NCI-H1417 treated with DMSO at 0.1 percent for 48 hours (cell line): ENCODE results near the gene PLEKHD1.

Experiments
- DNase-seq: peaks from one replicate; lab custom pipeline; 2025; lab: John Stamatoyannopoulos, UW

PLEKHD1 gene

DNA sequence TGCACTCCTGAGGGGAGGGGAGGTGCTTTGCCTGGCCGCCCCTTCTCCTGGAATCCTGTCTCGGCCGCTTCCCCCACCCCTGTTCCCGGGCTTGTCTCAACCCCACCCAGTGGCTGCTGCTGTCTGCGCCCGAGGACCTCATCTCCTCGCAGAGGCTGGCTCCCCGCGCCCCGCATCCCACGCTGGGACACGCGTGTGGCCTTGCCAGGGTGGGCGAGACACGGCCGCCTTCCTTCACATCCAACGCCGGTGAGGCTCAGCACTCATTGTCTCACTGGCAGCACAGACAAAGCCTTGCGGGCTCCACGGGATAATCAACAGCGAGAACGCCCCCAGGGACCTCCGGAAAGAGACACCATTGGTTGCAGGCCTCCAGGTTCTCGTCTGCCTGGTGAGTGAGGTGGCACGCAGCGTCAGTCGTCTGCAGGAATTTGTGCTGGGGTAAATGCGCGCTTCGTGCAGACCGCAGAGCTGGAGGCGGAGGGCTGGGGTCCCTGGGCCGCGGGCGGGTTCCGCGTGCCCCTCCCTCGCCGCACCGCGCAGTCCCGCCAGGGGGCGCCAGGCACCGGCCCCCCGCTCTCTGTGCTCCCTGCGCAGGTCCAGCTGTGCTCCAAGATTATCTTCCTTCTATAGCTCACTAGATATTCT is 63.3 kb downstream of the PLEKHD1 start:
- DNase-seq = no peak

DNA sequence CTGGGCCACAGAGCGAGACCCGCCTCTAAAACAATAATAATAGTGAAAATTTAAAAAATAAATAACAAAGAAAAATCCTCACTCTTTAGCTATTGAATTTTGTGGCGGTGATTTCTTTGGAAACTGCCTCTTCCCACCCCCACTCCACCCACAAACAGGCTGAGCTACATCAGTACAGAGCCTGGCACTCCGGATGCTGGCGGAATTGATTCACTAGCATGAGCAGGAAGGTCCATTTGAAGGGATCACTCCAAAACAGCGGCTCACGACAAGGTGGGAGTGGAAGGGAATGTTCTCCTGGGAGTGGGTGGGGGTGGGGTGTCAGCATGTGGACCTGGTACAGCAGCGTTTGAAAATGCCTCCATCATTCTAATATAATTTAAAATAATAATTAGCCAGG is 64.0 kb downstream of the PLEKHD1 start:
- DNase-seq = no peak

DNA sequence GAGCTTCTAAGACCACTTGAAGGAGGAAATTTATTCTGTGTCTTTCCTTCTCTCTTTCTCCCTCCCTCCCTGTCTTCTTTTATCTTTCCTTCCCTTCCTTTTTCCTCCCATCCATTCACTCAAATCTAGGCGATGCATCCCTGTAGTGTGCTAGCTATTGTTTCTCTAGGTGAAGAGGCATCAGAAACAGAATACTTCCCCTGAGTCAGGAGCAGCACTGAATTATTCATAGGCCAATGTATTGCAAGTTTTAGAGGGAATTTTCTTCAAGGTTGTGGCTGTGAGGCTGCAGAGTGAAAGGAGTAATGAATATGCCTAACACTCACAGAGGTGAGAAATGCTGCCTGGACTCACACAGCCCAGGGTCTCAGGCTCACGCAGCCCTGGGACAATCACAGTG is 67.0 kb downstream of the PLEKHD1 start:
- no peak for DNase-seq

DNA sequence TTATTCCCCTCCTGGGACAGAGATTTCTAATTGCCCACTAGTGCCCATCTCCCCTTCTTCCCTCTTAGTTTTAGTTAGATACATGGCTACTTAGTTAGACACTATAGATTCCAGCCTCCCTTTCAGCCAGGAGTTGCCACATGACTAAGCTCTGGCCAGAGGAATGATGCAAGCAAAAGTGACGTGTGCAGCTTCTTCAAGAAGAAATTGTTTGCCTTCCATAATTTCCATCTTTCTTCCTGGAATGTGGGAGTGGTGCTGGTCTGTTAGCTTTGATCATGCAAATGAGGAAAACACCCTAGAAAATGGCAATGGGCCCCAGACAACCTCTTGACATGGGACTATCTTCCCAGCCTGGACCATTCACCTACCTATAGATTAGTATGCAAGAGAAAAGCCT is 68.7 kb downstream of the PLEKHD1 start:
- DNase-seq = no peak

DNA sequence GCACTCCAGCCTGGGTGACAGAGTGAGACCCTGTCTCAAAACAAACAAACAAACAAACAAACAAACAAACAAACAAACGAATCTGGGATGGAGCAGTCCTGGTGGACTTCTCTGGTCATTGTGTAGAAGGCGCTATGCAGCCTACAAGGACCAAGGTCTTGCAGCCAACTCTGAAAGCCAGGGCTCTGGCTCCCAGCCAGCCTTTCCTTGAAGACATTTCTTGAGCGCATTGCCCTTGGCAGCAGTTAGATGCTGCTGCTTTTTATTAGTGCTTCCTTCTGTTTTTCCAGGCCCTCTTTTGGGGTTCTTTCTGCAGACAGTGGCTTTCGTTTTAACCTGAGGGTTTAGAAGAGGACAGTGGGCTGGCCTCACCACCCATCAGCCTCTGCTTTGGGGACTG is 70.0 kb downstream of the PLEKHD1 start:
- DNase-seq = no peak

DNA sequence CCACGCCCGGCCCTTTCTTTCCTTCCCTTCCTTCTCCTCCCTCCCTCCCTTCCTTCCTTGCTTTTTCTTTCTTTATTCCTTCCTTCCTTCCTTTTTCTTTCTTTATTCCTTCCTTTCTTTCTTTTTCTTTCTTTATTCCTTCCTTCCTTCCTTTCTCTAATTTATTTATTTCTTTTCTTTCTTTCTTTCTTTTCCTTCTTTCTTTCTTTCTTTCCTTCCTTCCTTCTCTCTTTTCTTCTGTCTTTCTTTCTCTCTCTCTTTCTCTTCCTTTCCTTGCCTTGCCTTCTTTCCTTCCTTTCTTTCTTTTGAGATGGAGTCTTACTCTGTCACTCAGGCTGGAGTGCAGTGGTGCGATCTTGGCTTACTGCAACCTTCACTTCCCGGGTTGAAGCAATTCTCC is 74.2 kb downstream of the PLEKHD1 start:
- no peak for DNase-seq

DNA sequence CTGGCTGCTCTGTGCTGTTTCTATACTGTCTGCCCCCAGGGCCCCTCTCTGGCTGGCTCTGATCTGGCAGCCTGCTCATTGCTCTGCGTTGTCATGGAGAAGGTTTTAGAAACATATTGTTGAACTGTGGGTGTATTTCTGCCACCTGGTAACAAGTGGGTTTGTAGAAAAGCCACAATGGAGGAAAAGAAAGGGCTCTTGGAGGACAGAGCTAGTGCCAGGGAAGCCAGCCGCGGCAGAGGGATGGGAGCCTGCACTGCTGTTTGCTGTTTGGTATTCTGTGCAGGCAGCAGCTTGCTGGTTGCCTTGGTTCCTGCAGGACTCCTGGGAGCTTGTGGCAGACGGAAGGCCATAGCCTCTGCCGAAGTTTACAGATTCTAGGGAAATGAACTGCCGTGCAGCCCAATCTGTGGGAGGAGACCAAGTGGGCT is 75.1 kb downstream of the PLEKHD1 start:
- peak; percentile 50 for DNase-seq

DNA sequence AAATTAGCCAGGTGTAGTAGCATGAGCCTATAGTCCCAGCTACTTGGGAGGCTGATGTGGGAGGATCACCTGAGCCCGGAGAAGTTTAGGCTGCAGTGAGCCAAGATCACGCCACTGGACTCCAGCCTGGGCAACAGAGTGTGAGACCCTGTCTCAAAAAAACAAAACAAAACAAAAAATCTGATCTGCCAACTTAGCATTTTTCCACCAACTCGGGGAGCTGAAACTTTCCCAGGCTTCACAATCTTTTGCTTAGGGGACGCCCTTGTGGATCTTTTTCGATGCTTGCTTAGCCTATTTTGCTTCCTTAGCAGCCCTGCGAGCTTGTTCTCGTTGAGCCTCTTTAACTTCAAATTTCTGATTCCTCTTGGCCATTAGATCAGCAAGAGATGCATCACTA is 76.3 kb downstream of the PLEKHD1 start:
- no peak for DNase-seq

DNA sequence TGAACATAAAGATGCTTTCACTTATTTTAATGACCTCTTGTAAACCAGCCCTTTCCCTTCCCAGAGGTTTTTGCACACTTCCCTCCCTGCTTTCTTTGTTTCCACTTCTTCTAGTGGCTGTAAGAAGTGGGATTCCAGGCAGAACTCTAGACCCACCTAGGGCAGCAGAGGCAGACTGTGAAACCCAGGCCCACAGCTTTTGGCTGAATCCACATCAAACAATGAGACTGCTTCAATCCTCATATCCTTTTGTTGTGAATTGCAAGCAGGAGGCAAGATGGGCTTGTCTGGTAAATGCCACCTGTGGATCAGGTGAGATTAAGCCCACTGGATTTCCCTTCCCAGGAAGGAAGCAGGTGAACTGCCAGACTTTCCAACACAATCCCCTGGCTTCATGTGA is 77.4 kb downstream of the PLEKHD1 start:
- DNase-seq = no peak

DNA sequence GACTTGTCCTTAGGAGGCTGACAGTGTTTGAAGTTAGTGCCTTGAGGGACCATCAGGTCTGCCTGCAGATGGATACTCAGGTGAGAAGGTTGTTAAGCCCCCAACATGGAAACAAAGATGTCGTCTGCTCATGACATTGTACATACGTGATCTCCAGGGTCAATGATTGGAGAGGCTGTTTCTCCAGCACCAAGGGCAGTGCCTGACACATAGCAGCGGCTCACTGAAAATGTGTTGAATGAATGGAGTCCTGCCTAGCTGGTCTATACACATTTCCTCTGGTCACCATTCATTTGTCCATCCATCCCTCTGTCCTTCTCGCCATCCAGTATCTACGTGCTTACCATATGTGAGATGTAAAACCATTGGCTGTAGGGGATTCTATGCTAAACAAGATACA is 83.0 kb downstream of the PLEKHD1 start:
- no peak for DNase-seq

DNA sequence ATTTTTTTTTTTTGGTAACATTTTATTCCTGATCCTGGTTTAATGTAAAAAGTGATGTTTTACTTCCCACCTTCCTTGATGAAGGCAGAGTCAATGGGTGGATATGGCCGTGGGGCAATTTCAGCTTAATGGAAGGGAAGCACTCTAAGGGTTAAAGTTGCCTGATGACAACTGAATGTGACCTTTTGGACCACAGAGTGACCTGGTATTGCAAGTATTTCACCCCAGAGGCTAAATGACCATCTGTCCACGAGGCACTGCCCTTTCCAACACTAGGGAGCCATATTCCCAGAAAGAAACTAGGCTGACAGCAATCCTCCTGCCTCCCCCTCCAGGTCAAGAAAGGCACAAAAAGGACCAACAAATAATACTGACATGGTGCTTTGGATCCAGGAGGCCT is 85.3 kb downstream of the PLEKHD1 start:
- no peak for DNase-seq

DNA sequence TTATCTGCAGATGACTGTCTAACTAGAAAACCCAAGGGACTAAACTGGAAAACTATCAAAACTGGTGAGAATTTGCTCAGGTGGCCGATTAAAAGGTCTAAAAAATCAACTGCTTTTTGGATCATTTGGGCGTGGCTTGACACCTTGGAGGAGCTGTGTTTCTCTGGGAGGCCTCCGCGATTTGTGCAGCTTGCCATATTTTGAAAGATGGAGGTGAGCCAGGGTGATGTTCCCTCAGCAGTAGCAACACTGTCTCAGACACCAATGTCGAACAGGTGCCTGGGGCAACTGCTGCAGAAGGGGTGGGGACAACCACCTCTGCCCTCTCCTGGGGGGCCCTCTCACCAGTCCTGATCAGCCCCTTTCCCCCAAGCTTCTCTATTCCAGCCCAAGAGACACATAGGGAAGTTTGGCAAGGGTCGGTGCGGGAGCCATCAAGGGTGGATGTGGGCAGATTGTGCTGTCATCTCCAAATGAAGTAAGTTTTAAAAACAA is 86.4 kb downstream of the PLEKHD1 start:
- DNase-seq = no peak

DNA sequence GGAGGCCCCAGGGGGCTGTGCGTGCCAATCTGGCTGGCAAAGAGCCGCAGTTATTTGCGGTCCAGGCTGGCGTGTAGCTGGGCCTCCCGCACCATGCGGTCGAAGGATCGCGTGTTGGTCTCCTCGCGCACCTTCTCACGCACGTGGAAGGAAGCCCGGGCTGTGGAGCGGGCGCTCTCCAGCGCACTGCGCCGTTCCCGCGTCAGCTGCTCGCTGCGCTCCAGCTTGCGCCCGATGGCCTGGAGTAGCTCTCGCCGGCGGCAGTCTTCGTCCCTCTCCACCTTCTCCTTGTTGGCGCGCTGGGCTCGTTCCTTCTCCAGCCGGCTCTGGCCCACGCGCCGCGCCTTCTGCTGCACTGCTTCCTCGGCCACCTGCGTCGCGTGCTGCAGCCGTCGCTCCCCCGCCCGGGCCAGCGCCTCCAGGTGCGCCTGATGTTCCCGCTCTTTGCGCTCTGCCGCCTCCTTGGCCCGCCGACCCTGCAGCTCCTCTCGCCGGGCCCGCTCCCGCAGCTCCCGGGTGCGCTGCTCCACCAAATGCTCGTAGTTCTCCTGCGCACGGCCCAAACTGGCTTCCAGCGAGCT is 87.0 kb downstream of the PLEKHD1 start:
- no peak for DNase-seq

DNA sequence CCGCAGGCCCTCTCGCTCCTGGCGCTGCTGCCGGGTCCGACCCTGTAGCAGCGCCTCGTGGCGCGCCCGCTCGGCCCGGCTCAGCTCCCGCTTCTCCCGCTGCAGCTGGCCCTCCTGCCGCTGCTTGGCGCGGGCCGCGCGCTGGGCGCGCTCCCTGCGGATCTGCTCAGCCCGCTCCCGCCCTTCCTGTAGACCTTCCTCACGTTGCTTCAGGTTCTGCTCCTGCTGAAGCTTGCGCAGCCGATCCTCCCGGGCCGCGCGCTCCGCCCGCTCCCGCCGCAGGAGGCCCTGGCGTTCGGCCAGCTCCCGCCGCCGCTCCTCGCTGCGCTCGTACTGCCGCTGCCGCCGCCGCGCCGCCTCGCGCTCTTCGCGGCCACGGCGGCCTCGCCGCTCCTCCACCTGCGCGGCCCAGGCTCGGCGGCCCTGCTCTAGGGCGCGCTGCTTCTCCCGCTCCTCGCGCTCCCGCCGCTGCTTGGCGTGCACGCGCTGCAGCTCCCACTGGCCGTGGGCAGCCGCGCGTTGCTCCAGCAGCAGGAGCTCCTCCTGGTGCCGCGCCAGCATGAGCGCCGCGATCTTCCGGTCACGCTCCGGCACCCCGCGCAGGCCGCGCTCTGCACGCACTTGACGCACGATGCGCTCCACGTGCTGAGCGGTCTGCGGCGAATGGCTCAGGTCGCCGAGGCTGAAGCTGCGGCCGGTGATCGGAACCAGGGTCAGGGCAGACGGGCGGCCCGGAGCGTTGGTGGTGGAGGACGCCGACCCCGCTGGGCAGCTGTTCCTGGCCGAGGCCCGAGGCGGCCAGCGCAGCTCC is 87.7 kb downstream of the PLEKHD1 start:
- no peak for DNase-seq

DNA sequence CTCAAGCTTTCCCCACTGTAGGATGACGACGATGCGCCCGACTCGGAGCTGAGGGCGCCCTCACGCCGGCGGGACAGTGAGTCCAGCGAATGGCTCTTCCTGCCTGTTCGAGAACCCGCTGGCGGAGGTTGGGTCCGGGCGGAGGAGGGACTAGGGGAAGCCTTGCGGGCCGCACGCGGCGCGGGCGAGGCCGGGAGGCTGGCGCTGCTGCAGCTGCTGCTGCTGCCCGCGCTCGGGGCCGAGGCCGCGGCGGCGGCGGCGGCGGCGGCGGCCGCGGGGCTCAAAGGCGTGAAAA is 88.3 kb downstream of the PLEKHD1 start:
- no peak for DNase-seq

DNA sequence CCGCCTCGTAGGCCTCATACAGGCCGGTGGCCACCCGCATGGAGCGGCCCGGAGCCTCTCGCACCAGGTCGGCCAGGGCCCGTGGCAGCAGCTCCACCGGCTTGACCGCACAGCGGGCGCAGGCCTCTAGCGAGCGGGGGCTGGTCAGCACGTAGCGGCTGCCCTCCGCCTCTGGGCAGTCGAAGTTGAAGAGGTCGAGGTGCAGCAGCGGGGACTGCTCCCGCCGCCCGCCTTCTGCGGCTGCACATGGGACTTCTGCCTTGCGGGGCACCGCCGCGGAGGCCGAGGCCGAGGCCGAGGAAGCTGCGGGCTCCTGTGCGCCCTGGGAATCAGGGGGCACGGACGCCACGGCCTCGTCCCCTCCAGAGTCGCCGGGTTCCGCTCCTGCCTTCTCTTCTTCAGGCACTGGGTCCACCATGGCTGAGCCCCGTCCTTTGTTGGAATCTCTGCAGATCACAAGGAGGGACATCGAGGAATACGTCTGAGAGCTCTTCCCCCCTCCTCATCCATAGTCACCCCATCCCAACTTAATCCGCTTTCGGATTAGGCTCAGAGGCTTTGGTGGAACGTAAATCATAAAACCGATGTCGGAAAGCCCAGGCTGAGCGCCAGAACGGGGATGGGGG is 88.8 kb downstream of the PLEKHD1 start:
- no peak for DNase-seq

DNA sequence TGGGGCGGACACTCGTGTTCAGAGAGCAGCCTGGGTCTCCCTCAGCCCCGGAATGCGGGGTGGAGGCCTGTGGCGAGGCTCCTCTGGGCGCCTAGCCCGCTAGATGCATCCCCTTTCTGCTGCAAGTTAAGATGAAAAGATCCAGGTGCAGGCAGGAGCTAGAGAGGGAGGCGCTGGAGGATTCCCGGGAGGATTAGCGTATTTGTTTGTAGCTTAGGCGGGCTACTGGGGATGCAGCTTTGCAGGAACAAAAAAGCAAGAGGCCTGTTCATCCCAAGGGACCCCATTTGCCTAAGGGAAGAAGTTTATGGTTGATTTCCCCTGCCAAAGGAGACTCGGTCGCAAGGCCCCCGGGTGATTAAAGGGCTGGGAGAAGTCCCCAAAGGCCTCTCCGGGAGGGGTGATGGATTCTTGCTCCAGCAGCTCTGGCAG is 89.3 kb downstream of the PLEKHD1 start:
- DNase-seq = no peak

DNA sequence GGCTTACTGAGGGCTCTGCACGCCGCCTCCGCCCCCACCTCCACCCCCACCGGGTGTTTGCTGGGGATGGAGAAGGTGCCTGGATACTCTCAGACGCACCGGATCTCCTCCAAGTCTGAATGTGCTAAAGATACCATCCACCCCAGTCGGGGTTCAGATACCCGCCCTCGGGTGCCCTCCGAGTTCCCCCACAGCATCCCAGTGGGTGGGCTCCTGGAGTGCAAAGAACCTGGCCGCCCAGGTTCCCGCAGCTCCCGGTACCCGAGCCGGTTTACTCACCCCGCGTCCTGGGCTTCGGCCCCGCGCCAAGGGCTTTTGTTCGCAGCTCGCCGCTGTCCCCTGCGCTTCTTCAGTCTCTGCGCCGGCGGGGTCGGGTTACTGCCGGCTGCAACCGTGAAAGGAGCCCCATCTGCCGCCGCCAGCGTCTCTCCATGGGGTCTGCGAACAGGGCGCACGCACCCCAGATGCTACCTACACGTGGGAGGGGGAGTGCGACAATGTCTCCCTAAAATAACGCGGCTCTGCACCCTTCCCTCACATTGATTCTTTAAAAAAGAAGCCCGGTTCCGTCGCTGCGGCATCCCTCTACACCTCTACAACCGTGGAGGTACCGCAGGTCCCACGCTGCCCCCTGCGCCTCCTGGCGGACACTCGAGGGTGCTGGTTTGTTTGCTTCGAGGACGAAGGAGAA is 89.9 kb downstream of the PLEKHD1 start, which contains the start of gene CCDC177:
Gene CCDC177, minus strand, starts transcription at position 609 of the 691 bp plus-strand sequence. CDS start 1,249 bp downstream, outside the sequence.
- DNase-seq = peak; percentile 41

DNA sequence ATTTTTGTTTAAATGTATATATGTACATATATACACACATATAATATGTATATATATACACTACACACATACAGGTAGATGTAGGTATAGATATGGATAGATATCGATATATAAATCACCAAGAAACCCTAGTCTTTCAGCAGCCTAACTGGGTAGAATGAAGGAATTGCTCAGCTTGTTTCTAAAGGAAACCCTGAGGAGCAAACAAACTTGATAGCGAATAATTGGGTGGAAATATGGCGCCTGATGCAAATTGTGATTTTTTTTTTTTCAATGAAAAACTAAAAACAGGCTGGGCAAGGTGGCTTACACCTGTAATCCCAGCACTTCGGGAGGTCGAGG is 90.4 kb downstream of the PLEKHD1 start:
- no peak for DNase-seq

DNA sequence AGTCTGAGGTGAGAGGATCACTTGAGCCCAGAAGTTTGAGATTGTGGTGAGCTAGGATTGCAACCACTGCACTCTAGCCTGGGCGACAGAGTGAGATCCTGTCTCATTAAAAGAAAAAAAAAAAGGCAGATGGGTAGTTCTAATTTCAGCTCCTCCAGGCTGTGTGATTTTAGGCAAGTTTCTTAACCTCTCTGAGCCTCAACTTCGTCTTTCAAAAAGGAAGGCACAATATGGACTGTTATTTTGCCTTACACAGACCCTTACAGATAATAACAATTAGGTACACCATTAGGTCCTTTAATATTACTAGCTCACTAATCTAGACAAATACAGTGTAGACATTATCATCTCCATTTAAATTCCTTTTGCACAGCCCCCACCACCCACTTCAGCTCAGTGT is 94.9 kb downstream of the PLEKHD1 start:
- no peak for DNase-seq

DNA sequence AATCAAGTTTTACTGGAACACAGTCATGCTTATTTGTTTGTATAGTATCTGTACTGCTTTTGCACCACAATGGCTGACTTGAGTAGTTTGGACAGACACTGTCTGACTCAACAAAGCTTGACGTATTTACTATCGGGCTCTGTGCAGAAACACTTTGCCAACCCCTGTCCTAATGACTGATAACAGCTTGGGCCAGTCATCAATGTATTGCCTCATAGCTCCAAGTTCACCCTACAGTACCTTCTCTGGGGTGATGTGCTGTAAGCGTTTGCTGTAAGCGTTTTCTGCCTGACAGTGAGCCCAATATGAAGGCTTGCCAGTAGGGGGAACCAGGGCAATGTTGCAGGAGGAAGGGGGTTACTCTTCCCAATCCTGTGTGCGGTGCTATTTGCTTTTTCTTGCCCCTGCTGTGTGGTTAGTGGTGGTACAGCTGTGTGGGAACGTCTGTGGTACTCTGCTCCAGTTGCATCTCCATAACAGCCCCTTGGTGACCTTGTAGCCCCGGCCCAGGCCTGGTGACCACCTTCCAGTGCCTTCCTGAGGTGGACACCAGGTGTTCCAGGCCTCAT is 95.6 kb downstream of the PLEKHD1 start:
- DNase-seq = no peak
